Lung (tissue), 12 donors: ENCODE data around the gene UBQLN4. TPM values are rescaled to one million over a fixed set of nuclear protein-coding genes. Genes with fewer than 3 reads are reported as not detected.

Experiments
- ATAC-seq: fragments of 200-7000 bp; cut with Tn5 transposase; one replicate; pipeline ENCODE4 v1.9.1; 2020; ENCODE audit warnings: moderate number of reproducible peaks; ENCODE audit not compliant: insufficient read depth, low FRiP score
- DNase-seq, 3 donors: peaks; one replicate each; pipeline ENCODE4 v3.0.0-alpha.2; 2013 to 2017
- H3K27ac ChIP-seq, 2 donors: one replicate each; pipeline ENCODE4 v1.5.1; 2013; ENCODE audit warnings: mild to moderate bottlenecking in 2 of 2, moderate library complexity in 2 of 2, control low read depth in 1 of 2, inconsistent platforms in 1 of 2, low read depth in 1 of 2, low read length in 1 of 2
- H3K27me3 ChIP-seq, 3 donors: one replicate each; pipeline ENCODE4 v1.5.1; 2013; ENCODE audit warnings: low read length in 2 of 3; ENCODE audit not compliant: control insufficient read depth in 3 of 3, insufficient read depth in 3 of 3
- H3K36me3 ChIP-seq, 4 donors: one replicate each; pipeline ENCODE4 v1.5.1; 2013; ENCODE audit warnings: low read length in 4 of 4, mild to moderate bottlenecking in 1 of 4, moderate library complexity in 1 of 4; ENCODE audit not compliant: control insufficient read depth in 4 of 4, insufficient read depth in 4 of 4
- H3K4me1 ChIP-seq, 5 donors: one replicate each; pipeline ENCODE4 v1.5.1; 2013; ENCODE audit warnings: low read length in 5 of 5, mild to moderate bottlenecking in 2 of 5, moderate library complexity in 1 of 5; ENCODE audit not compliant: control insufficient read depth in 5 of 5, insufficient read depth in 5 of 5
- H3K4me3 ChIP-seq: one replicate; pipeline ENCODE4 v1.5.1; 2013; ENCODE audit warnings: mild to moderate bottlenecking, control low read depth, moderate library complexity
- H3K9ac ChIP-seq, 2 donors: one replicate each; pipeline ENCODE4 v1.5.1; 2013; ENCODE audit warnings: low read length in 2 of 2, control low read depth in 1 of 2; ENCODE audit not compliant: insufficient read depth in 1 of 2
- H3K9me3 ChIP-seq, 4 donors: one replicate each; pipeline ENCODE4 v1.5.1; 2013; ENCODE audit warnings: low read length in 3 of 4, mild to moderate bottlenecking in 1 of 4, moderate library complexity in 1 of 4; ENCODE audit not compliant: control insufficient read depth in 4 of 4, insufficient read depth in 3 of 4
- WGBS, 2 donors: extraction: QIAGEN DNeasy Blood & Tissue Kit; methylation state at CpG; one replicate each; pipeline ENCODE4 v1.1.7; 2013; 5-methylcytosine and 5-hydroxymethylcytosine counted together
- polyA plus RNA-seq, 2 donors: library from polyadenylated mRNA; stranded (reverse); fragments of 200-250 nt; gene quantifications; one replicate each; pipeline ENCODE4 v1.2.1, GENCODE V29; 2013
- total RNA-seq, 2 donors: library from RNA; depleted of rRNA in 1 of 2; stranded (reverse); fragments of >200 nt in 1 of 2; gene quantifications; one replicate each; pipeline ENCODE4 v1.2.1, GENCODE V29; 2014 to 2021
- TF ChIP-seq, protein P1 (sequence below): IDR thresholded peaks from 2 replicates; pipeline ENCODE4 v1.5.1; 2012; ENCODE audit warnings: mild to moderate bottlenecking; ENCODE audit errors: control extremely low read depth, extremely low read depth
- donor health status: control.
- donor health status: control.
- donor health status: Bipolar disorder and iron deficiency.
- donor health status: healthy.
- donor health status: DM: yes; HTN: yes; CAD: no.

The UBQLN4 gene
- total and polyA plus RNA-seq, 4 donors, result 16.2 to 27.2 (median 22.9) TPM

DNA sequence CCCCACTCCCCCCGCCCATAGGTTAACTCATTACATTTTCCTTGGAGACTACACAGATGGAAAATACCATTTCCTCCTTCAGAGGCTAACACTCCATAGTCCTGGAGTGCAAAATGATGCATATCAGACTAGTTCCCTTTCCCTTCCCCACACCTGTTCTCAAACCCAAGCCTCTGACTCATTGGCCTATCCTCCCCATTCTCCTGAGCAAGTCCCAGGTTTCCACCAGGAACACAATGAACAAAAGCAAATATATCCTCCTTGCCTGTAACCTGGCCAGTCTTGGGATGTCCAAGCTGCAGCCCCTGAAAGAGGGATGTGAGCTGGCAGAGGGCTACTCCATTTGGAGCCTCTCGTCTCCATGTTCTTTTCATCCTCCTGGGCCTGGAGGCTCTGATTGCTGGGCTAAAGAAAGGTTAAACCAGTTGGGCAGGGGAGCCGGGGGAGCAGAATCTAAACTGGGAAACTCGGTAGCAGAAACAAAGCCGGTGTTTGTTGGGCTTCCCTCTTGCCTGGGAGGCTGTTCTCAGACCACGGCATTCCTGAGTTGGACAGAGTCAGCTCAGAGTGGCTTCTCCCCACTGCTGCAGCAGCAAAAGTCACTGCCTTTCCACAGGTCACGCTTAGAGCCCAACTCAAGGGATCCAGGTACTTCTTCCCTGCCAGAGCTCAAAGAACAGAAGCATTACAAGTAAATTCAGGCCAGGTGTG lies 46.8 kb downstream of the UBQLN4 start:
- no peak for ATAC-seq
- 73 to 84% methylated on average over 7 of the region's 7 CpGs for WGBS, 2 donors
- H3K27ac ChIP-seq, result peak overlapping the region in 1 of 2 donors; percentile 60
- H3K9ac ChIP-seq, result no peak overlapping the region
- H3K4me1 ChIP-seq, result peaks cover 0 to 8% (median 0%) of the 10 kb centered on the region in 5 donors
- DNase-seq, result peak in 2 of 3 donors; percentile 47 to 57
- no peaks in the 10 kb centered on the region for H3K9me3 ChIP-seq
- H3K27me3 ChIP-seq, result no peaks in the 10 kb centered on the region
- peaks cover 12 to 28% (median 18%) of the 10 kb centered on the region in 4 donors for H3K36me3 ChIP-seq
- no peak overlapping the region for H3K4me3 ChIP-seq
- TF ChIP-seq, protein P1, sequence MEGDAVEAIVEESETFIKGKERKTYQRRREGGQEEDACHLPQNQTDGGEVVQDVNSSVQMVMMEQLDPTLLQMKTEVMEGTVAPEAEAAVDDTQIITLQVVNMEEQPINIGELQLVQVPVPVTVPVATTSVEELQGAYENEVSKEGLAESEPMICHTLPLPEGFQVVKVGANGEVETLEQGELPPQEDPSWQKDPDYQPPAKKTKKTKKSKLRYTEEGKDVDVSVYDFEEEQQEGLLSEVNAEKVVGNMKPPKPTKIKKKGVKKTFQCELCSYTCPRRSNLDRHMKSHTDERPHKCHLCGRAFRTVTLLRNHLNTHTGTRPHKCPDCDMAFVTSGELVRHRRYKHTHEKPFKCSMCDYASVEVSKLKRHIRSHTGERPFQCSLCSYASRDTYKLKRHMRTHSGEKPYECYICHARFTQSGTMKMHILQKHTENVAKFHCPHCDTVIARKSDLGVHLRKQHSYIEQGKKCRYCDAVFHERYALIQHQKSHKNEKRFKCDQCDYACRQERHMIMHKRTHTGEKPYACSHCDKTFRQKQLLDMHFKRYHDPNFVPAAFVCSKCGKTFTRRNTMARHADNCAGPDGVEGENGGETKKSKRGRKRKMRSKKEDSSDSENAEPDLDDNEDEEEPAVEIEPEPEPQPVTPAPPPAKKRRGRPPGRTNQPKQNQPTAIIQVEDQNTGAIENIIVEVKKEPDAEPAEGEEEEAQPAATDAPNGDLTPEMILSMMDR, result no peak

DNA sequence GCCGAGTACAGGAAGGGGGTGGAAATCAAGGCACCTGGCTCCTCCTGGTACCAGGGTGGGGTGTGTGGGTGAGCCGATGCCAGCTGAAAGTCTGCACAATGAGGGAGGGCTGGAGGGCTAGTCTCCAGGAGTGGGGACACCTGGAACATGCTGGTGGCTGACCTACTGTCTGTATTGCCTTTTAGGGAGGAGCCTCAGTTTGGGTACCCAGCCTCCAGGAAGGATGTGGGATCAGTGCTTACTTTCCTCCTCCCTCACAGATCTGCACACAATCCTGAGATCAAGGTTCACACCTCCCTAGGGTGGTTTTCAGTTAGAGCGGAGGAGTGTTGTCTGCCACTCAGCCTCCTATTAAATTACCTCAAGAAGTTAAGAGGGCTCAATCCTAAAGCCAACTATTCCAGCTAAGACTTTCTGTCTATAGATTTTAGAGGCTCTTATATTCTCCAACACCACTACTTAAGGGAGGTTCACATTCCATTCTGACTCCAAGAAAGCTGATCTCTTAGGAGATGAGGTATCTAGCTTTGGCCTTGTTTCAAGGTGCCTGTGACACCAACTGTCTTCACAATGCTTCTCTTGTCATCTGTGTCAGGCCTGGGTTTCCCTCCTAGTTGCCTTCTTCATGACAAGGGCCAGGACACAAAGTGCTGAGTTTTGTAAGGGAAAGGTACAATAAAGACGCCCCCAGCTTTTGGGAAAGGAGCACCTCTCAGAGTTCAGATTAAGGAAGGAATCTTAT lies 48.6 kb downstream of the UBQLN4 start:
- TF ChIP-seq, protein P1, result no peak
- Histone ChIP-seq H3K4me3 (no peak overlapping the region), H3K27ac (peak overlapping the region in 1 of 2 donors; percentile 5), H3K36me3 (peaks cover 2 to 15% (median 6%) of the 10 kb centered on the region in 4 donors), H3K9ac (no peak overlapping the region), H3K4me1 (peaks cover 0 to 8% (median 0%) of the 10 kb centered on the region in 5 donors), H3K9me3 (no peaks in the 10 kb centered on the region), H3K27me3 (no peaks in the 10 kb centered on the region)
- DNase-seq (peak in 1 of 3 donors; percentile 49), ATAC-seq (no peak)
- WGBS, 2 donors, result 56% methylated on average over 4 of the region's 4 CpGs

DNA sequence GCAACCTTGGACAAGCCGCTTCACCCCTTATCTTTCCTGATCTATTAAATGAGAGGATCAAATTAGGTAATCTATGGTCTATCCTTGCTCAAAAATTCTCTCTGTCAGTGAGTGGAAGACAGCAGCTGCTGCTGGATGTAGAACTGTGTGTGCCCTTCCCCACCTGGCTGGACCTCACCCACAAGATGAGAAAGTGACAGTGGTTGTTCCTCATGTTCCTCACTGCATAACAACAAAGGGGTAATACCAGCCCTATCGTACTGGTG lies 49.7 kb downstream of the UBQLN4 start:
- peaks cover 0 to 9% (median 1%) of the 10 kb centered on the region in 4 donors for H3K36me3 ChIP-seq
- ATAC-seq, result no peak
- WGBS, 2 donors, result 41 to 62% methylated on average over 2 of the region's 2 CpGs
- peaks cover 0 to 8% (median 0%) of the 10 kb centered on the region in 5 donors for H3K4me1 ChIP-seq
- no peak for DNase-seq
- no peaks in the 10 kb centered on the region for H3K9me3 ChIP-seq
- H3K4me3 ChIP-seq, result no peak overlapping the region
- H3K27ac ChIP-seq, result peak overlapping the region in 1 of 2 donors; percentile 87
- H3K9ac ChIP-seq, result peak overlapping the region in 1 of 2 donors; percentile 58
- TF ChIP-seq, protein P1, result no peak
- H3K27me3 ChIP-seq, result no peaks in the 10 kb centered on the region
